Natural killer cell (primary cell): ENCODE measurements around the gene ZFAND3. TPM values are rescaled to one million over a fixed set of nuclear protein-coding genes. Genes with fewer than 3 reads are reported as not detected.
"Not testable (repeated sequence)": the region's sequence is repeated elsewhere in the genome, so short reads cannot be mapped to it uniquely, and the experiment has no call there.

Experiments used
- ATAC-seq, 3 donors: fragments of 150-1000 bp in 2 of 3; fragments of 200-7000 bp in 1 of 3; cut with Tn5 transposase; 1 replicate in 1 of 3; 2 replicates in 2 of 3; pipeline ENCODE4 v1.10.0; 2021; ENCODE audit warnings: mild to moderate bottlenecking in 2 of 3, moderate library complexity in 2 of 3
- DNase-seq, 2 donors: peaks; one replicate each; pipeline versions ENCODE4 v3.0.0 to v3.0.0-alpha.2; 2013 to 2021; ENCODE audit warnings: mixed read lengths in 1 of 2
- H3K27ac ChIP-seq: one replicate; pipeline ENCODE4 v1.5.1; 2013; ENCODE audit warnings: mild to moderate bottlenecking, low read length
- H3K27me3 ChIP-seq: one replicate; pipeline ENCODE4 v1.6.1; 2013; ENCODE audit warnings: low read length; ENCODE audit not compliant: control insufficient read depth, insufficient read depth
- H3K36me3 ChIP-seq: one replicate; pipeline ENCODE4 v1.6.1; 2013; ENCODE audit warnings: low read length; ENCODE audit not compliant: control insufficient read depth, insufficient read depth
- H3K4me1 ChIP-seq: one replicate; pipeline ENCODE4 v1.6.1; 2013; ENCODE audit warnings: low read length; ENCODE audit not compliant: control insufficient read depth, insufficient read depth
- H3K4me3 ChIP-seq: one replicate; pipeline ENCODE4 v1.5.1; 2013; ENCODE audit warnings: low read length
- H3K9me3 ChIP-seq: one replicate; pipeline ENCODE4 v1.6.1; 2013; ENCODE audit warnings: low read length; ENCODE audit not compliant: control insufficient read depth, insufficient read depth
- H3K27ac Mint-ChIP-seq, 2 donors: one replicate each; pipeline ENCODE4 v1.8.0; 2022; ENCODE audit warnings: mild to moderate bottlenecking in 2 of 2, mixed read lengths in 2 of 2, moderate library complexity in 1 of 2
- H3K27me3 Mint-ChIP-seq, 2 donors: one replicate each; pipeline ENCODE4 v1.8.0; 2022; ENCODE audit warnings: low read depth in 2 of 2, mixed read lengths in 2 of 2
- H3K36me3 Mint-ChIP-seq: one replicate; pipeline ENCODE4 v1.8.0; 2022; ENCODE audit warnings: mixed read lengths
- H3K4me1 Mint-ChIP-seq, 2 donors: one replicate each; pipeline ENCODE4 v1.8.0; 2022; ENCODE audit warnings: mixed read lengths in 2 of 2
- H3K4me3 Mint-ChIP-seq: one replicate; pipeline ENCODE4 v1.8.0; 2022; ENCODE audit warnings: mild to moderate bottlenecking, moderate library complexity, mixed read lengths
- H3K9me3 Mint-ChIP-seq, 2 donors: one replicate each; pipeline ENCODE4 v1.8.0; 2022; ENCODE audit warnings: mixed read lengths in 2 of 2
- WGBS: methylation state at CpG from one replicate; pipeline ENCODE4 v1.1.7; 2013; ENCODE audit warnings: missing lambda C conversion rate; ENCODE audit not compliant: insufficient coverage; 5-methylcytosine and 5-hydroxymethylcytosine counted together
- intact Hi-C: fragments of 100-400 bp; cut with micrococcal nuclease; formaldehyde crosslinking; loops from one replicate; pipeline ENCODE4 v1.14.2; 2022
- total RNA-seq, 4 donors: library from RNA; stranded (reverse); fragments of 120-200 nt in 1 of 4; gene quantifications; one replicate each; pipeline versions ENCODE4 v1.2.3 to v1.2.4, GENCODE V29; 2013 to 2022
- TF ChIP-seq, protein P1 (sequence below): fragments of 200-600 bp; IDR thresholded peaks from one replicate; pipeline ENCODE4 v1.8.0; 2022; ENCODE audit warnings: antibody characterized with exemption

The ZFAND3 gene
- total RNA-seq, 3 donors from 2014 or later (not counting 1 experiment from before 2014, with no cell fraction given): 87.7 to 97.4 (median 90.1) TPM

- Mint-ChIP-seq H3K36me3 (no peaks in the 10 kb centered on the region), H3K9me3 (peaks cover 0 to 2% of the 10 kb centered on the region in 2 donors), H3K27ac (no peak overlapping the region), H3K27me3 (no peaks in the 10 kb centered on the region), H3K4me3 (no peak overlapping the region), H3K4me1 (peaks cover 65 to 67% of the 10 kb centered on the region in 2 donors)
- no peaks in the 10 kb centered on the region for H3K27me3 ChIP-seq
- DNase-seq (no peak), ATAC-seq (no peak)
- whole genome bisulfite sequencing: no CpG with 5 or more reads among the region's 1 CpG
- intact Hi-C loops: loop anchor here (5.0 kb wide), 1 partner anchor 39 kb away; no protein-coding TSS in a partner anchor
- no peak overlapping the region for H3K4me3 ChIP-seq
- H3K27ac ChIP-seq: no peak overlapping the region
- no peaks in the 10 kb centered on the region for H3K9me3 ChIP-seq
- H3K4me1 ChIP-seq: no peaks in the 10 kb centered on the region
- H3K36me3 ChIP-seq: no peaks in the 10 kb centered on the region
- TF ChIP-seq, protein P1, sequence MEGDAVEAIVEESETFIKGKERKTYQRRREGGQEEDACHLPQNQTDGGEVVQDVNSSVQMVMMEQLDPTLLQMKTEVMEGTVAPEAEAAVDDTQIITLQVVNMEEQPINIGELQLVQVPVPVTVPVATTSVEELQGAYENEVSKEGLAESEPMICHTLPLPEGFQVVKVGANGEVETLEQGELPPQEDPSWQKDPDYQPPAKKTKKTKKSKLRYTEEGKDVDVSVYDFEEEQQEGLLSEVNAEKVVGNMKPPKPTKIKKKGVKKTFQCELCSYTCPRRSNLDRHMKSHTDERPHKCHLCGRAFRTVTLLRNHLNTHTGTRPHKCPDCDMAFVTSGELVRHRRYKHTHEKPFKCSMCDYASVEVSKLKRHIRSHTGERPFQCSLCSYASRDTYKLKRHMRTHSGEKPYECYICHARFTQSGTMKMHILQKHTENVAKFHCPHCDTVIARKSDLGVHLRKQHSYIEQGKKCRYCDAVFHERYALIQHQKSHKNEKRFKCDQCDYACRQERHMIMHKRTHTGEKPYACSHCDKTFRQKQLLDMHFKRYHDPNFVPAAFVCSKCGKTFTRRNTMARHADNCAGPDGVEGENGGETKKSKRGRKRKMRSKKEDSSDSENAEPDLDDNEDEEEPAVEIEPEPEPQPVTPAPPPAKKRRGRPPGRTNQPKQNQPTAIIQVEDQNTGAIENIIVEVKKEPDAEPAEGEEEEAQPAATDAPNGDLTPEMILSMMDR: no peak
These were observed 124.0 kb downstream of the ZFAND3 start for GRCh38 chr6:37943436-37944058.

DNA sequence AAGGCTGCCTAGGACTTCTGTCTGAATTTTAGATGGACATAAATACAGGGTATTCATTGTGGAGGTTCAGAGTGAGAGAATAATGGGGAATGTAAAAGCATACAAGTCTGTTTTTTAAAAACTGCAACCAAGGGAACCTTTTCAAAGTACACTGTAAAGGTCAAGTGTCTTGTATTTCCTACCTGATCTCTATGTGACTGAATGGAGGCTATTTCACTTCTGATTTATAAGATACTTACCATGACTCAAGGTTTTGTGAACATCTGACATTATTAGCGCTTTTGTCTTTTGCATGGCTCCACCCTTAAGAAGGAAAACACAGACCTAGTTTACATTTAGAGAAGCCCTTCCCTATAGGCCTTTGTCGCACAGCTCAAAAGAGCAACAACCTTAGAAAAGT, 126.5 kb downstream of the ZFAND3 start:
- 84% methylated on average over 2 of the region's 2 CpGs for WGBS
- no peaks in the 10 kb centered on the region for H3K36me3 Mint-ChIP-seq
- H3K4me1 ChIP-seq: no peaks in the 10 kb centered on the region
- TF ChIP-seq, protein P1: no peak
- H3K27ac Mint-ChIP-seq: peak overlapping the region; percentile 14 to 20
- H3K27me3 ChIP-seq: no peaks in the 10 kb centered on the region
- intact Hi-C loops: no loop called here
- H3K9me3 ChIP-seq: no peaks in the 10 kb centered on the region
- H3K9me3 Mint-ChIP-seq: peaks cover 0 to 2% of the 10 kb centered on the region in 2 donors
- DNase-seq (no peak), ATAC-seq (no peak)
- H3K27ac ChIP-seq: no peak overlapping the region
- H3K36me3 ChIP-seq: no peaks in the 10 kb centered on the region
- no peak overlapping the region for H3K4me3 ChIP-seq
- H3K4me3 Mint-ChIP-seq: no peak overlapping the region
- peaks cover 74 to 81% of the 10 kb centered on the region in 2 donors for H3K4me1 Mint-ChIP-seq
- no peaks in the 10 kb centered on the region for H3K27me3 Mint-ChIP-seq

DNA sequence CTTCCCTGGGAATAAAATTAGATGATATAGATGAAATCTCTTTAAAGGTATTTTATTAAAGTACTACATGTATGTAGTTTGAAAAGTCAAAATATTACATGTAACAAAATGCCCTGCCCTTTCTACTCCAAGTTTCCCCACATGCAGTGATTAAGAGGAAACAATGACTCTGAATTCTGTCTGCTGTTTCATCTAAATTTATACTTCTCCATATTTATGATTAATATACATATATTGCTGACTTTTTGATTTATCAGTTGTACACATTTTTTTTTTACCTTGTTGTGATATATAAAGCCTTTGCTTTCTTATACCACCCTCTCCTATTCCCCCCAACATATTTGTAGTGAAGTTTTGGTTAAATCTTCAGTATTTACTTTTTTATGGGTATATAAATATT, 127.9 kb downstream of the ZFAND3 start:
- Mint-ChIP-seq H3K27me3 (no peaks in the 10 kb centered on the region), H3K4me3 (no peak overlapping the region), H3K27ac (no peak overlapping the region), H3K36me3 (no peaks in the 10 kb centered on the region), H3K9me3 (peaks cover 0 to 2% of the 10 kb centered on the region in 2 donors), H3K4me1 (peaks cover 86 to 93% of the 10 kb centered on the region in 2 donors)
- no peak overlapping the region for H3K4me3 ChIP-seq
- no peaks in the 10 kb centered on the region for H3K9me3 ChIP-seq
- no peak overlapping the region for H3K27ac ChIP-seq
- H3K36me3 ChIP-seq: no peaks in the 10 kb centered on the region
- TF ChIP-seq, protein P1: no peak
- H3K27me3 ChIP-seq: no peaks in the 10 kb centered on the region
- DNase-seq (no peak), ATAC-seq (no peak)
- H3K4me1 ChIP-seq: peaks cover 1% of the 10 kb centered on the region
- intact Hi-C loops: no loop called here

GRCh38 chr6:37948584-37948983, 129.1 kb downstream of the ZFAND3 start:
- intact Hi-C loops, H3K27ac ChIP-seq, H3K27me3 Mint-ChIP-seq, H3K4me3 ChIP-seq, H3K4me1 ChIP-seq, ATAC-seq, H3K4me3 Mint-ChIP-seq, H3K9me3 ChIP-seq, DNase-seq, H3K36me3 ChIP-seq, H3K36me3 Mint-ChIP-seq, H3K27me3 ChIP-seq, H3K9me3 Mint-ChIP-seq: not testable (repeated sequence)
- Mint-ChIP-seq H3K4me1 (peaks cover 81 to 90% of the 10 kb centered on the region in 2 donors), H3K27ac (peak overlapping the region in 1 of 2 donors; percentile 14)
- 100% methylated on average over 1 of the region's 2 CpGs for WGBS
